Measurements from ENCODE around the gene BTF3. TPM values are rescaled to one million over a fixed set of nuclear protein-coding genes. Genes with fewer than 3 reads are reported as not detected.

BTF3 gene
- total RNA-seq, 1 donor from 2014 or later = 388 TPM

DNA sequence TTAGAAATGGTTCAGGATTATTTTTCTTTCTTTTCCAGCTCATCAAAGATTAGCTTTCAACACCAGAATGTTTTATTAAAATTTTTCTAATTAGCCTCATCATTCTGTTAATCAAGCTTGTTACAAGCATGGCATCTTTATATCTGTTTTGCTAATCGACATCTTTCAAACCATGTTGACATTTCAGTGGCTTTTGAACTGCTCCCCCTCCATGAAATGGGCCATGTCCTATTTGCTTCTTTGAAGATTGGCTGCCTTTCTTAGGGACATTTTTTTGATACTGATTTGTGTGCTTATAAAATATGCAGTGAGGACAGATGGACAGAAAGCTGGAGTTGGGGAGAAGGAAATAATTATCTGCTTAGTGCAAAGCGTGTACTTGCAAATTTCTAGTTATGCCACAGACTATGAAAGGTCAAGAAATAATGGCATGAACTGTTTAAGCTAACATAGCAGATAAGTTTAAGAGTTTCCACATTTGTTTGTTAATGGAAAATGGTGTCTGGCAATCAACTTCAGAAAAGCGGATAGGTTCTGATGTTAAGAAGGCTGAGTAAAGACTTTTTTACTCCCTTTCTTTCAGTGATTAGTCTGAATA, 27.5 kb downstream of the BTF3 start:
- H3K27me3 ChIP-seq (ENCODE audit: low read depth) = no peaks in the 10 kb centered on the region
- TF ChIP-seq CTCF (IDR thresholded peaks at IDR 0.05) = no peak
- no peak overlapping the region for H3K4me3 ChIP-seq
- intact Hi-C loops (cut with DNase I) = no loop called here
- ATAC-seq (no peak), DNase-seq (no peak)
- H3K27ac ChIP-seq = no peak overlapping the region
- no peaks in the 10 kb centered on the region for H3K36me3 ChIP-seq
- H3K4me1 ChIP-seq = peaks cover 5% of the 10 kb centered on the region
- no peaks in the 10 kb centered on the region for H3K9me3 ChIP-seq

DNA sequence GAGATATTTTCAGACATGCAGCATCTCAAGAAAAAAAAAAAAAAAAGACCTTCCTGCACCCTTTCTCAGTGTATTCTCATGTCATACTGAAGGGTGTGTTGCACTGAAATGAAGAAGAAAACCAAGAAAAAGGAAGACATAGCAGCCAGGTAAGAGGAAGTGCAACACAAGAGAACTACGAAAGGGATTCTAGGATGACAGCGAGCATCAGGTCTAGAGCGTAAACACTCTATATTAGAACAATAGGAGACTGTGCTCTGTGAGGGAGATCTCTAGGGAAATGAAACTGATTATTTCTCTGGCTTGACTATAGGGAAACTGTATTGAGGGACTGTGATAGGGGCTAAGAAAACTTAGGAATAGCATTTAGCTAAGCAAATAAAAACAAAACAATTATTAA, 30.0 kb downstream of the BTF3 start:
- TF ChIP-seq CTCF (IDR thresholded peaks at IDR 0.05) = no peak
- H3K4me3 ChIP-seq = no peak overlapping the region
- H3K27me3 ChIP-seq (ENCODE audit: low read depth) = no peaks in the 10 kb centered on the region
- intact Hi-C loops (cut with DNase I) = no loop called here
- DNase-seq (no peak), ATAC-seq (no peak)
- H3K9me3 ChIP-seq = no peaks in the 10 kb centered on the region
- no peak overlapping the region for H3K27ac ChIP-seq
- no peaks in the 10 kb centered on the region for H3K36me3 ChIP-seq
- H3K4me1 ChIP-seq = peaks cover 5% of the 10 kb centered on the region

- no peak overlapping the region for H3K27ac ChIP-seq
- peaks cover 5% of the 10 kb centered on the region for H3K4me1 ChIP-seq
- no peak for DNase-seq
- TF ChIP-seq CTCF (IDR thresholded peaks at IDR 0.05) = no peak
- no peak overlapping the region for H3K4me3 ChIP-seq
- ATAC-seq = no peak
- no peaks in the 10 kb centered on the region for H3K36me3 ChIP-seq
- intact Hi-C loops (cut with DNase I) = no loop called here
- no peaks in the 10 kb centered on the region for H3K27me3 ChIP-seq (ENCODE audit: low read depth)
- H3K9me3 ChIP-seq = no peaks in the 10 kb centered on the region
These were observed 30.8 kb downstream of the BTF3 start for GRCh38 chr5:73529081-73529480.

DNA sequence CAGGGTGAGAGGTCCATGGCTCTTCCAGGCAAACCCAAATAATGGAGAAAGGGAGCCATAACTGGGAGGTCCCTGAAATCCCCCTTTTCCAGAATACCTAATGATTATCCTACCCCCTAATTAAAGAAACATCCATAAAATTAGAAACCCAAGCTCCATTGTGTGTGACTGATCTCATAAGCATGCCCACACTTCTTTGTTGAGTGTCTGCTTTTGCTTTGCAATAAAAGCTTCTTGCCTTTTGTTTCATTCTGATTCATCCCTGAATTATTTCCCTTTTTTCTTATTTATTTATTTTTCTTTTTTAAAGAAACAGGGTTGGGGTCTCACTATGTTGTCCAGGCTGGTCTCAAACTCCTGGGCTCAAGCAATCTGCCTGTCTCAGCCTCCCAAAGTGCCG, 33.1 kb downstream of the BTF3 start:
- intact Hi-C loops (cut with DNase I) = no loop called here
- H3K4me1 ChIP-seq = peaks cover 4% of the 10 kb centered on the region
- H3K9me3 ChIP-seq = no peaks in the 10 kb centered on the region
- DNase-seq (no peak), ATAC-seq (no peak)
- no peak for TF ChIP-seq CTCF (IDR thresholded peaks at IDR 0.05)
- no peaks in the 10 kb centered on the region for H3K27me3 ChIP-seq (ENCODE audit: low read depth)
- no peak overlapping the region for H3K27ac ChIP-seq
- no peaks in the 10 kb centered on the region for H3K36me3 ChIP-seq
- no peak overlapping the region for H3K4me3 ChIP-seq

DNA sequence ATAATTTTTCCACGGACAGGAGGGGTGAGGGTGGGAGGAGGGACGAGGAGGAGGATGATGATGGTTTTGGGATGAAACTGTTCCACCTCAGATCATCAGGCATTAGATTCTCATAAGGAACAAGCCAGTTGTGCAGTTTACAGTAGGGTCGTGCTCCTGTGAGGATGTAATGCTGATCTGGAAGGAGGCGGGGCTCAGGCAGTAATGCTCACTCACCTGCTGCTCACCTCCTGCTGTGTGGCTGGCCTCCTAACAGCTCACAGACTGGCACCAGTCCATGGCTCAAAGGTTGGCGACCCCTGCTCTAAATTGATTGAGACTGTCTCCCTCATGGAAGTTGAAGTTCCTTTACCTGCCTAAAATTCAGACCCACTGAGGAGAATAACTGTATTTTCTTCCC, 34.0 kb downstream of the BTF3 start:
- Histone ChIP-seq H3K9me3 (no peaks in the 10 kb centered on the region), H3K4me1 (no peaks in the 10 kb centered on the region), H3K27ac (no peak overlapping the region), H3K4me3 (no peak overlapping the region), H3K36me3 (no peaks in the 10 kb centered on the region), H3K27me3 (ENCODE audit: low read depth) (no peaks in the 10 kb centered on the region)
- no peak for DNase-seq
- TF ChIP-seq CTCF (IDR thresholded peaks at IDR 0.05) = no peak
- ATAC-seq = no peak
- intact Hi-C loops (cut with DNase I) = no loop called here
